Astrocyte (in vitro differentiated cells and primary cell): ENCODE results near the gene PLEKHM2.

Source experiments
- EZH2 ChIP-seq: IDR thresholded peaks from 2 replicates; pipeline ENCODE4 v1.6.1; 2012; ENCODE audit warnings: mild to moderate bottlenecking, low read length, inconsistent platforms; ENCODE audit not compliant: insufficient read depth
- TF ChIP-seq, protein P1 (sequence below): IDR thresholded peaks from 2 replicates; pipeline ENCODE4 v1.5.1; 2011; ENCODE audit warnings: low read depth, mild to moderate bottlenecking, inconsistent platforms, low read length, moderate library complexity; ENCODE audit not compliant: insufficient read depth

DNA sequence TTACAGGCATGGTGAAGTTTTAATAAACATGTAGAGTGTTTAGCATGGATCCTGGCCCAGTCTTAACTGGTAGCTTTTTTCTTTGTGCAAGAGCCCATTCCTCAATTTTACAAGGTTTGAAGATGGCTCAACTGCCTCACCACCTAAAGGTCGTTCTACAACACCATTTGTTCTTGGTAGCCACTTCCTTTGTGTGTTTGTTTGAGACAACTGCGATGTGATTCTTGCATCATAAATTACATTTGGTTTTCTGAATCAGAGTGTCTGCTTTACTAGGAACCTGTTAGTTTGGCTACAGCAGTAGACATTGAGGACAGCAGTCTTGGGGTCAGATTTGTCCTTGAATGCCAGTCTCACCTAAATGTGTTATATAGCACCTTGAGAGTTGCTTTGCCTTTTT is 3.3 kb downstream of the PLEKHM2 start:
- TF ChIP-seq, protein P1, sequence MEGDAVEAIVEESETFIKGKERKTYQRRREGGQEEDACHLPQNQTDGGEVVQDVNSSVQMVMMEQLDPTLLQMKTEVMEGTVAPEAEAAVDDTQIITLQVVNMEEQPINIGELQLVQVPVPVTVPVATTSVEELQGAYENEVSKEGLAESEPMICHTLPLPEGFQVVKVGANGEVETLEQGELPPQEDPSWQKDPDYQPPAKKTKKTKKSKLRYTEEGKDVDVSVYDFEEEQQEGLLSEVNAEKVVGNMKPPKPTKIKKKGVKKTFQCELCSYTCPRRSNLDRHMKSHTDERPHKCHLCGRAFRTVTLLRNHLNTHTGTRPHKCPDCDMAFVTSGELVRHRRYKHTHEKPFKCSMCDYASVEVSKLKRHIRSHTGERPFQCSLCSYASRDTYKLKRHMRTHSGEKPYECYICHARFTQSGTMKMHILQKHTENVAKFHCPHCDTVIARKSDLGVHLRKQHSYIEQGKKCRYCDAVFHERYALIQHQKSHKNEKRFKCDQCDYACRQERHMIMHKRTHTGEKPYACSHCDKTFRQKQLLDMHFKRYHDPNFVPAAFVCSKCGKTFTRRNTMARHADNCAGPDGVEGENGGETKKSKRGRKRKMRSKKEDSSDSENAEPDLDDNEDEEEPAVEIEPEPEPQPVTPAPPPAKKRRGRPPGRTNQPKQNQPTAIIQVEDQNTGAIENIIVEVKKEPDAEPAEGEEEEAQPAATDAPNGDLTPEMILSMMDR: no peak
- no peak for TF ChIP-seq EZH2
